ENCODE measurements around the gene PHYKPL.

DNA sequence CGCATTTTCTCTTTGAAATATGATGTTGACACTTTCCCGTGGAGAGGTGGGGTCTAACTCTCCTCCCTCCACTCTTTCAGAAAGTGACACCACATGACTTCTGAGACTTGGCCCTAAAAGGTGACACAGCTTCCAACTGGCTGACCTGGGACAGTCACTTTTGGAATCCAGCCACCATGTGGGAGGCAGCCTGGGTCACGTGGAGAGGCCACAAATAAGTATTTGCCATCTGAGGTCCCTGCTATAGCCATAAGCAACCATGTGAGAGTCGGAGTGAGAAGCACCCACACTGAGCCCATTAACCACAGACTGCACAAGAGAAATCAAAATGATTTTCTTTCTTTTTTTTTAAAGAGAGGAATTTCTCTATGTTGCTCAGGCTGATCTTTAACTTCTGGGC is 4.1 kb upstream of the PHYKPL start:
- TF ChIP-seq, protein P1, sequence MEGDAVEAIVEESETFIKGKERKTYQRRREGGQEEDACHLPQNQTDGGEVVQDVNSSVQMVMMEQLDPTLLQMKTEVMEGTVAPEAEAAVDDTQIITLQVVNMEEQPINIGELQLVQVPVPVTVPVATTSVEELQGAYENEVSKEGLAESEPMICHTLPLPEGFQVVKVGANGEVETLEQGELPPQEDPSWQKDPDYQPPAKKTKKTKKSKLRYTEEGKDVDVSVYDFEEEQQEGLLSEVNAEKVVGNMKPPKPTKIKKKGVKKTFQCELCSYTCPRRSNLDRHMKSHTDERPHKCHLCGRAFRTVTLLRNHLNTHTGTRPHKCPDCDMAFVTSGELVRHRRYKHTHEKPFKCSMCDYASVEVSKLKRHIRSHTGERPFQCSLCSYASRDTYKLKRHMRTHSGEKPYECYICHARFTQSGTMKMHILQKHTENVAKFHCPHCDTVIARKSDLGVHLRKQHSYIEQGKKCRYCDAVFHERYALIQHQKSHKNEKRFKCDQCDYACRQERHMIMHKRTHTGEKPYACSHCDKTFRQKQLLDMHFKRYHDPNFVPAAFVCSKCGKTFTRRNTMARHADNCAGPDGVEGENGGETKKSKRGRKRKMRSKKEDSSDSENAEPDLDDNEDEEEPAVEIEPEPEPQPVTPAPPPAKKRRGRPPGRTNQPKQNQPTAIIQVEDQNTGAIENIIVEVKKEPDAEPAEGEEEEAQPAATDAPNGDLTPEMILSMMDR (IDR thresholded peaks at IDR 0.05), result no peak
- no peak for TF ChIP-seq POLR2A (IDR thresholded peaks at IDR 0.05)
